GM10248 (cell line): ENCODE measurements around the gene PIGK.

ENCODE experiments used
- CTCF ChIA-PET: fragments of 300-600 bp; sonication (Branson Sonifier 250); formaldehyde crosslinking; extraction: SDS; loops from one replicate; lab custom pipeline; 2021; ENCODE audit warnings: antibody characterized with exemption; lab: Yijun Ruan, JAX
- POLR2A ChIA-PET: fragments of 350-650 bp; sonication (Branson Sonifier 250); formaldehyde crosslinking; extraction: SDS; loops from one replicate; lab custom pipeline; 2020; ENCODE audit warnings: antibody characterized with exemption; lab: Yijun Ruan, JAX
- DNase-seq: peaks from one replicate; pipeline ENCODE4 v3.0.0; 2012; ENCODE audit errors: extremely low spot score
- TF ChIP-seq, protein P1 (sequence below): IDR thresholded peaks from 2 replicates; pipeline ENCODE4 v1.5.1; 2012; ENCODE audit warnings: mild to moderate bottlenecking, low read depth; ENCODE audit errors: extremely low read depth, missing control alignments, control extremely low read depth

Gene PIGK

DNA sequence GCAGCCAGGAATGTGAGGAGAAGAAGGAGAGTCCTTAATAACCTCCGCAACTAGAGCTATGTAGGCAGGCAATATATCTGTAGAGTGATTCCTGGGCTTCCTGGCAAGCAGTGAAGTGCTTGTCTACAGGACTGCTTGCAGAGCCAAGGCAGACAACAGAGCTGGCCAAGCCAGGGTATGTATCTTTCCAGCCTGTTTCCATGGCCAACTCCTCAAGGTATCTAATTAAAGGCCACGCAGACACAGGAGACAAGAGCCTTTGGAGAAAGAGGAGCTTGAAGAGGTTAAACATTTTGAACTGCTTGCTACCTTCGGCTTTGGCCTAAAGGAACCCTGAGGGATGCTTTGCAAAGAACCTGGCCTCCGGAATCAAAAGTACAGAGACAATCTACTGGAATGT, 137.4 kb downstream of the PIGK start:
- ChIA-PET POLR2A (no interaction called here), CTCF (interaction anchor here (0.9 kb wide), 1 partner anchor 29 kb away, joined by 4 read pairs; no protein-coding TSS in a partner anchor)
- no peak for DNase-seq
- TF ChIP-seq, protein P1, sequence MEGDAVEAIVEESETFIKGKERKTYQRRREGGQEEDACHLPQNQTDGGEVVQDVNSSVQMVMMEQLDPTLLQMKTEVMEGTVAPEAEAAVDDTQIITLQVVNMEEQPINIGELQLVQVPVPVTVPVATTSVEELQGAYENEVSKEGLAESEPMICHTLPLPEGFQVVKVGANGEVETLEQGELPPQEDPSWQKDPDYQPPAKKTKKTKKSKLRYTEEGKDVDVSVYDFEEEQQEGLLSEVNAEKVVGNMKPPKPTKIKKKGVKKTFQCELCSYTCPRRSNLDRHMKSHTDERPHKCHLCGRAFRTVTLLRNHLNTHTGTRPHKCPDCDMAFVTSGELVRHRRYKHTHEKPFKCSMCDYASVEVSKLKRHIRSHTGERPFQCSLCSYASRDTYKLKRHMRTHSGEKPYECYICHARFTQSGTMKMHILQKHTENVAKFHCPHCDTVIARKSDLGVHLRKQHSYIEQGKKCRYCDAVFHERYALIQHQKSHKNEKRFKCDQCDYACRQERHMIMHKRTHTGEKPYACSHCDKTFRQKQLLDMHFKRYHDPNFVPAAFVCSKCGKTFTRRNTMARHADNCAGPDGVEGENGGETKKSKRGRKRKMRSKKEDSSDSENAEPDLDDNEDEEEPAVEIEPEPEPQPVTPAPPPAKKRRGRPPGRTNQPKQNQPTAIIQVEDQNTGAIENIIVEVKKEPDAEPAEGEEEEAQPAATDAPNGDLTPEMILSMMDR = no peak

DNA sequence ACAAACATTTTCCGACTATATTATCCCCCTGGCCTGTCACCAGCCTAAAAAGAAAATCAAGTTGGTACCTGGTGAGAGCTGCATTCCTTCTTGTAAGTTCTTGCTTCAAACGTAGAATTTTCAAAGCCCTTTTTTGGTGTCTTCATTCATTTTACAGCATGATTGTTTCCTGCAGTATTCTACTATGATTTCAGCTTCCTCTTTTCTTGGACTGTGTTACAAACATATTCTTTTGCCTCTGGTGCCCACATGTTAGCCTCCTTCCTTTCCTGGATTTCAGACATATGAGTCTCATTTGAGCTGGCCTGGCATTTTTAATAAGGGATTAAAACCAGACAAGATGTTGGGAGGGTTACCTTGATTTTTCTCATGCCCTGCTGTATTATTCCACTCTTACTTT, 142.5 kb downstream of the PIGK start:
- TF ChIP-seq, protein P1 = no peak
- CTCF ChIA-PET = interaction anchor here (1.1 kb wide), 1 partner anchor 21 kb away, joined by 4 read pairs; no protein-coding TSS in a partner anchor
- POLR2A ChIA-PET = no interaction called here
- DNase-seq = no peak

DNA sequence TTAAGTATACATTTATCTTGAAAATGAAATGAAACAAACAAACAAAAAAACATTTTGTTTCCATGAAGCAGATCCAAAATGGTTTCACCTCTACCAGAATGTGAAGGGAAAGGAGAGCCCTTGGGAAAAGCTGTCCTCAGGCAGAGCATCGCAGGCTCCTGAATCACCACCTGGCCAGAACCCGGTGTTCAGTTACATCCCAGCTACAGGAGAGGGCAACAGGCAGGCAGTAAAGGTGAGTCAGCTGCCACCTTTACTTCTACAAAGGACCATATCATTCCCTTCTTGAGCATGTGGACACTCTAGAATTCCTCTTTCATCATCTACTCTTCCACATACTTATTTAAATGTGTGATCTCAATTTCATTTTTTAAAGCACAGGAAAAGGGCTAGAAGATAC, 151.2 kb downstream of the PIGK start:
- ChIA-PET CTCF (interaction anchor here (1.3 to 2.9 kb wide), 2 partner anchors 9 to 44 kb away, joined by 3 to 8 read pairs; no protein-coding TSS in a partner anchor), POLR2A (no interaction called here)
- DNase-seq = no peak
- TF ChIP-seq, protein P1 = no peak

DNA sequence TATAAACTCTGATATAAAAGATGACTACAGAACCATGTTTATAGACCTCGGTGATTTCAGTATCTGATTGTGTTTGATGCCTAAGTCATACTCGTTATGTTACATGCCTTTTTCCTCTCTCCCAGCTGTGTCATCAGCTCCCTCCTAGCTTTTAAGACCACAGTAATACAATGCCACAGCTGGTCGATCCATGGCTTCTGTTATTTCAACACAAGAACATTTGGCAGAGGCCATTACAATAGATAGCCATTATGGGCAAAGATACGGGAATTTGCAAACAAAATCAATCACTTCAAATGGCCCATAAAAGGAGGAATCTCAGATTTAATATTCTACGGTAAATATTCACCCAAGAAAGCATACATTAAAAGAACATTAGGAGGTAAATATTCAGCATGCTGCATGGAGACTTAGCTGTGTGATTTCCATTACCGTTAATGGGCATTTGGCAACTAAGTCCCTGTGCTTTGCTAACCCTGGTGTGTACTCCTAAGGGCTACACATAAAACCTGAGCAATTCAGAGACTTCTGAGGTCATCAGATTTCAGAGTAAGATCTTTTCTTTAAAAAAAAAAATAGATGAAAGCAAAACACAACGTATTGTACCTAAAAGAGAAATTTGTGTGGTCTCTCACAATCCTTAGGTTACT, 153.4 kb downstream of the PIGK start:
- TF ChIP-seq, protein P1 = no peak
- no peak for DNase-seq

DNA sequence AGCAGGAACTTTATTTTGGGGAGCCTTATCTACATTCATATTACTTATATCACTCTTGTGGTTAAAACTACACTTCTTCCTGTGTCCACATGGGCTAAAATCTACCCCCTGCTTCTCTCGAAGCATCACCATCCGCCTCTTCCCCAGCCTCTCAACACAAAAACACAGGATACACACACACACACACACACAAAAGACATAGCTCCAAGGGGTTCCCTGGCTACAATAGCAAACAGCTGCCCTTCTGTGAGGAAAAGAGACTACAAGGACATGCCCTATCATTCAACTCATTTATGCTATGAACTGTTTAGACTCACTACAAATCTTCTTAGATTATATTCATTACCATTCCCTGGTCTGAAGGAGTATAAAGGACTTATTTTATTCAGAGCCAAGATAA, 155.0 kb downstream of the PIGK start:
- ChIA-PET POLR2A (no interaction called here), CTCF (no interaction called here)
- TF ChIP-seq, protein P1 = no peak
- DNase-seq = no peak

More for the DNA sequence above, 153.4 kb downstream of the PIGK start:
- CTCF ChIA-PET = interaction anchor here (0.9 kb wide), 1 partner anchor 20 kb away, joined by 3 read pairs; no protein-coding TSS in a partner anchor
- POLR2A ChIA-PET = no interaction called here

DNA sequence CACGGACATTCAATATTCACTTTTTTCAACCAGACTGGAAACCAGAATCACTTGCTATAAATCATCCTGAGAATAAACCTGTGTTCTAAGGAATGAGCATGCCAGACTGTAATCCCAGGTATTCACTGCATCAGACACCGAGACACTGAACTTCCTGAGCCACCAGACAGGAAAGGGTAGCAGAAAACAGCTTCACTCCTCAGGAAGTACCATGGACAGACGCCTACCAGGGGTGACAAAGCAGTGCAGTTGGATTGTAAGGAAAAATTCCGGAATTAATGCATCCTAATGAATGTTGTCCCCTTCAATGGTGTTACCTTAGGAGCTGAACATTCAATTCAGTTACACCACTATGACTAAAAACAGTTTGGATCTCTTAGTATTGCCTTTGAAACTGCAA, 156.1 kb downstream of the PIGK start:
- TF ChIP-seq, protein P1 = no peak
- POLR2A ChIA-PET = no interaction called here
- DNase-seq = no peak
- CTCF ChIA-PET = interaction anchor here (1.6 kb wide), 1 partner anchor 22 kb away, joined by 3 read pairs; no protein-coding TSS in a partner anchor
